Endodermal cell (in vitro differentiated cells): ENCODE results near the gene MTFMT. TPM values are rescaled to one million over a fixed set of nuclear protein-coding genes. Genes with fewer than 3 reads are reported as not detected.
A peak's percentile ranks its signal among the peaks of the same experiment; 100 is the strongest.

Experiments used
- DNase-seq: peaks from one replicate; pipeline ENCODE4 v3.0.0-alpha.2; 2017
- H3K27ac ChIP-seq: 2 replicates; pipeline ENCODE4 v1.5.1; 2013; ENCODE audit warnings: mild to moderate bottlenecking, low read depth, low read length, moderate library complexity
- H3K27me3 ChIP-seq: 2 replicates; pipeline ENCODE4 v1.6.1; 2013; ENCODE audit warnings: mild to moderate bottlenecking, low read length, moderate library complexity; ENCODE audit not compliant: insufficient read depth, control insufficient read depth, poor library complexity, severe bottlenecking
- H3K36me3 ChIP-seq: 2 replicates; pipeline ENCODE4 v1.7.0; 2013; ENCODE audit warnings: mild to moderate bottlenecking, low read length, moderate library complexity; ENCODE audit not compliant: control insufficient read depth, insufficient read depth
- H3K4me1 ChIP-seq: one replicate; pipeline ENCODE4 v1.7.0; 2013; ENCODE audit warnings: low read length; ENCODE audit not compliant: control insufficient read depth, insufficient read depth
- H3K4me3 ChIP-seq: 2 replicates; pipeline ENCODE4 v1.5.1; 2013; ENCODE audit warnings: mild to moderate bottlenecking, low read length, moderate library complexity
- H3K9ac ChIP-seq: 2 replicates; pipeline ENCODE4 v1.6.1; 2013; ENCODE audit warnings: mild to moderate bottlenecking, low read length, moderate library complexity; ENCODE audit not compliant: poor library complexity, severe bottlenecking; ENCODE audit errors: extremely low read depth
- H3K9me3 ChIP-seq: 2 replicates; pipeline ENCODE4 v1.6.1; 2013; ENCODE audit warnings: mild to moderate bottlenecking, low read length, moderate library complexity; ENCODE audit not compliant: control insufficient read depth
- H3K27ac Mint-ChIP-seq: 2 replicates; pipeline ENCODE4 v1.8.0; 2020; ENCODE audit warnings: mixed read lengths
- H3K27me3 Mint-ChIP-seq: 2 replicates; pipeline ENCODE4 v1.8.0; 2021; ENCODE audit warnings: mild to moderate bottlenecking, mixed read lengths; ENCODE audit not compliant: insufficient read depth
- H3K36me3 Mint-ChIP-seq: 2 replicates; pipeline ENCODE4 v1.8.0; 2020; ENCODE audit warnings: low read depth, mixed read lengths
- H3K4me1 Mint-ChIP-seq: 2 replicates; pipeline ENCODE4 v1.8.0; 2020; ENCODE audit warnings: mixed read lengths
- H3K4me3 Mint-ChIP-seq: 2 replicates; pipeline ENCODE4 v1.8.0; 2020; ENCODE audit warnings: mild to moderate bottlenecking, moderate library complexity, mixed read lengths
- H3K9me3 Mint-ChIP-seq: 2 replicates; pipeline ENCODE4 v1.8.0; 2020; ENCODE audit warnings: mild to moderate bottlenecking, mixed read lengths
- WGBS, 2 experiments: methylation state at CpG; one replicate each; pipeline versions ENCODE4 v1.1.5 to v1.1.7; 2013; ENCODE audit warnings: missing lambda C conversion rate in 2 of 2, mixed read lengths in 1 of 2; ENCODE audit not compliant: insufficient coverage in 1 of 2, insufficient read length in 1 of 2; 5-methylcytosine and 5-hydroxymethylcytosine counted together
- total RNA-seq, 2 donors: library from RNA; stranded (reverse); fragmentation: NEBNext Ultra II Directional in 1 of 2; extraction: Animal tissue kit (Norgen Biotek cat#: 25700) in 1 of 2; gene quantifications; 2 replicates in 1 of 2; 3 replicates in 1 of 2; pipeline ENCODE4 v1.2.1, GENCODE V29; 2021
- TF ChIP-seq, protein P1 (sequence below): fragments of 200-600 bp; sonication (generic); conservative IDR thresholded peaks from 2 replicates; pipeline ENCODE4 v1.5.0; 2021; ENCODE audit warnings: antibody characterized with exemption, mild to moderate bottlenecking

The MTFMT gene
- total RNA-seq, 2 donors from 2014 or later = 17.8 to 23.2 TPM

DNA sequence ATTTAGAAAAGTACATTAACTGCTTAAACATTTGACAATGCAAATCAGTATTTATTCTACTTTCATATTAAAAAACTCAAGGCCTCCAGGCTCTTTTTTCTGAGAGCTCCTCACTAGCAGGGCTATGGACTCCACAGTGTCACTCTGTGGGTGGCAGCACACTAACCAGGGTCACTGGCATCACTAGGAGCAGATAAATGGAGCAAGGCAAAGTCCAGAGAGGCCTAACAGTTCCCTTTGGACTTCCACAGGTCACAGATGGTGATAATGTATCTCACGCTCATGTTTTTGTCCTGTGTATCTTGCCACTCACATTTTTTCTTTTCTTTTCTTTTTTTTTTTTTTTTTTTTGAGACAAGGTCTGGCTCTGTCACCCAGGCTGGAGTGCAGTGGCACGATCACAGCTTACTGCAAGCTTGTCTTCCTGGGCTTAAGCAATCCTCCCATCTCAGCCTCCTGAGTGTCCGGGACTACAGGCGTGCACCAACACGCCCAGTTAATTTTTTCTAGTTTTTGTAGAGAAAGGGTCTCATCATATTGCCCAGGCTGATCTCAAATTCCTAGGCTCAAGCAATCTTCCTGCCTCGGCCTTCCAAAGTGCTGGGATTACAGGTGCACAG is 47.5 kb downstream of the MTFMT start:
- Mint-ChIP-seq H3K4me3 (no peak overlapping the region), H3K36me3 (peaks cover 34% of the 10 kb centered on the region), H3K4me1 (peaks cover 26% of the 10 kb centered on the region), H3K27ac (no peak overlapping the region), H3K27me3 (no peaks in the 10 kb centered on the region), H3K9me3 (no peaks in the 10 kb centered on the region)
- no peaks in the 10 kb centered on the region for H3K27me3 ChIP-seq
- no peaks in the 10 kb centered on the region for H3K9me3 ChIP-seq
- peaks cover 4% of the 10 kb centered on the region for H3K4me1 ChIP-seq
- DNase-seq = no peak
- no peak overlapping the region for H3K9ac ChIP-seq
- TF ChIP-seq, protein P1, sequence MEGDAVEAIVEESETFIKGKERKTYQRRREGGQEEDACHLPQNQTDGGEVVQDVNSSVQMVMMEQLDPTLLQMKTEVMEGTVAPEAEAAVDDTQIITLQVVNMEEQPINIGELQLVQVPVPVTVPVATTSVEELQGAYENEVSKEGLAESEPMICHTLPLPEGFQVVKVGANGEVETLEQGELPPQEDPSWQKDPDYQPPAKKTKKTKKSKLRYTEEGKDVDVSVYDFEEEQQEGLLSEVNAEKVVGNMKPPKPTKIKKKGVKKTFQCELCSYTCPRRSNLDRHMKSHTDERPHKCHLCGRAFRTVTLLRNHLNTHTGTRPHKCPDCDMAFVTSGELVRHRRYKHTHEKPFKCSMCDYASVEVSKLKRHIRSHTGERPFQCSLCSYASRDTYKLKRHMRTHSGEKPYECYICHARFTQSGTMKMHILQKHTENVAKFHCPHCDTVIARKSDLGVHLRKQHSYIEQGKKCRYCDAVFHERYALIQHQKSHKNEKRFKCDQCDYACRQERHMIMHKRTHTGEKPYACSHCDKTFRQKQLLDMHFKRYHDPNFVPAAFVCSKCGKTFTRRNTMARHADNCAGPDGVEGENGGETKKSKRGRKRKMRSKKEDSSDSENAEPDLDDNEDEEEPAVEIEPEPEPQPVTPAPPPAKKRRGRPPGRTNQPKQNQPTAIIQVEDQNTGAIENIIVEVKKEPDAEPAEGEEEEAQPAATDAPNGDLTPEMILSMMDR = no peak
- 93 to 100% methylated on average over 4 to 6 of the region's 6 CpGs for WGBS, 2 experiments
- no peak overlapping the region for H3K27ac ChIP-seq
- no peak overlapping the region for H3K4me3 ChIP-seq
- peaks cover 23% of the 10 kb centered on the region for H3K36me3 ChIP-seq

DNA sequence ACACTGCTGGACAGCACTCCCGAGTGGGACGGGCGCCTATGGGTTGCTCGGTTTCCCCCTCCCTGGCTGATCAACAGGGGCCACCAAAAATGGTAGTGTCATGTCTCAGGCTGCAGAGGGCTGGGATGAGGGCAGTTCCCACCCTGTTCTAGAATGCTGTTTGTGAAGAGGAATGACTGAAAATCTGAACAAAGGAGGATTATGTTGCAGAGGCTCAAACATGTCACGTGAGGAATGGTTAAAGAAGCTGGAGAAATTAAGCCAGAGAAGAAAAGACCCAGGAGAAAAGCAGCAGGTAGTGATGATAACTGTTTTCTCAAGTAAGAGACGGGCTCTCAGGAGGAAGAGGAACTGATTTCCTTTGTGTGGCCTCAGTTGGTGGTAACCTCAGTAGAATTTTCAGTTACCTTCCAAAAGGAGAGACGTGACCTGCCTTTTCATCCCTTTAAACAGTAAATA is 50.2 kb downstream of the MTFMT start:
- Mint-ChIP-seq H3K27me3 (no peaks in the 10 kb centered on the region), H3K4me1 (peaks cover 21% of the 10 kb centered on the region), H3K36me3 (peaks cover 46% of the 10 kb centered on the region), H3K27ac (peak overlapping the region; percentile 80), H3K9me3 (no peaks in the 10 kb centered on the region), H3K4me3 (peak overlapping the region; percentile 16)
- H3K4me3 ChIP-seq = no peak overlapping the region
- peaks cover 44% of the 10 kb centered on the region for H3K36me3 ChIP-seq
- H3K27ac ChIP-seq = peak overlapping the region; percentile 61
- H3K4me1 ChIP-seq = peaks cover 4% of the 10 kb centered on the region
- H3K9me3 ChIP-seq = no peaks in the 10 kb centered on the region
- WGBS, 2 experiments = 27 to 34% methylated on average over 4 to 7 of the region's 7 CpGs
- TF ChIP-seq, protein P1 = peak; percentile 22
- DNase-seq = peak; percentile 69
- no peaks in the 10 kb centered on the region for H3K27me3 ChIP-seq
- peak overlapping the region; percentile 14 for H3K9ac ChIP-seq

DNA sequence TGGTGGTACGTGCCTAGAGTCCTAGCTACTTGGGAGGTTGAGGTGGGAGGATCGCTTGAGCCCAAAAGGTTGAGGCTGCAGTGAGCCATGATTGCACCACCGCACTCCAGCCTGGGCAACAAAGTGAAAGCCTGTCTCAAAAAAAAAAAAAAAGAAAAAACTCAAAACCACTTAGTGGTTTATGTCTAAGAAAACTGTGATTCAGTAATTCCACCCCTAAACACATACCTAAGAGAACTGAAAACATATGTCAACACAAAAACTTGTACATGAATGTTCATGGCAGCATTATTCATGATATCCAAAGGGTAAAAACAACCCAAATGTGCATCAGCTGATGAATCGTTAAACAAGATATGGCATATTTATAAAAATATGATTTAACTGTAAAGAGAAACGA is 54.0 kb downstream of the MTFMT start:
- 0 to 74% methylated on average over 1 to 5 of the region's 5 CpGs for WGBS, 2 experiments
- H3K27me3 ChIP-seq = no peaks in the 10 kb centered on the region
- Mint-ChIP-seq H3K9me3 (no peaks in the 10 kb centered on the region), H3K27me3 (no peaks in the 10 kb centered on the region), H3K4me1 (peaks cover 15% of the 10 kb centered on the region), H3K27ac (no peak overlapping the region), H3K4me3 (no peak overlapping the region), H3K36me3 (peaks cover 58% of the 10 kb centered on the region)
- H3K4me1 ChIP-seq = peaks cover 4% of the 10 kb centered on the region
- no peaks in the 10 kb centered on the region for H3K9me3 ChIP-seq
- no peak overlapping the region for H3K4me3 ChIP-seq
- H3K27ac ChIP-seq = no peak overlapping the region
- H3K36me3 ChIP-seq = peaks cover 58% of the 10 kb centered on the region
- DNase-seq = no peak
- no peak overlapping the region for H3K9ac ChIP-seq
- TF ChIP-seq, protein P1 = no peak
